Liver (tissue), 9 donors: ENCODE measurements around the gene CADPS. TPM values are rescaled to one million over a fixed set of nuclear protein-coding genes. Genes with fewer than 3 reads are reported as not detected.

ENCODE experiments used
- DNase-seq: peaks from one replicate; pipeline ENCODE4 v3.0.0-alpha.2; 2017; ENCODE audit warnings: low spot score
- H3K27ac ChIP-seq, 2 donors: one replicate each; pipeline ENCODE4 v1.7.0; 2013; ENCODE audit warnings: inconsistent platforms in 2 of 2, low read length in 2 of 2, control low read depth in 1 of 2, low read depth in 1 of 2, mild to moderate bottlenecking in 1 of 2
- H3K27me3 ChIP-seq, 4 donors: one replicate each; pipeline versions ENCODE4 v1.6.1 to v1.7.0; 2013; ENCODE audit warnings: low read length in 3 of 4, inconsistent platforms in 1 of 4, mild to moderate bottlenecking in 1 of 4, moderate library complexity in 1 of 4; ENCODE audit not compliant: control insufficient read depth in 4 of 4, insufficient read depth in 4 of 4
- H3K36me3 ChIP-seq, 4 donors: one replicate each; pipeline versions ENCODE4 v1.6.1 to v1.7.0; 2013; ENCODE audit warnings: low read length in 3 of 4, mild to moderate bottlenecking in 3 of 4, low read depth in 1 of 4, moderate library complexity in 1 of 4; ENCODE audit not compliant: control insufficient read depth in 4 of 4, insufficient read depth in 3 of 4
- H3K4me1 ChIP-seq, 4 donors: one replicate each; pipeline versions ENCODE4 v1.6.1 to v1.7.0; 2013; ENCODE audit warnings: low read length in 3 of 4, mild to moderate bottlenecking in 3 of 4, moderate library complexity in 1 of 4; ENCODE audit not compliant: control insufficient read depth in 4 of 4, insufficient read depth in 4 of 4
- H3K4me3 ChIP-seq, 3 donors: one replicate each; pipeline versions ENCODE4 v1.6.1 to v1.7.0; 2013; ENCODE audit warnings: low read length in 3 of 3, control low read depth in 1 of 3, low read depth in 1 of 3, mild to moderate bottlenecking in 1 of 3
- H3K9ac ChIP-seq, 2 donors: one replicate each; pipeline ENCODE4 v1.7.0; 2013; ENCODE audit warnings: low read length in 2 of 2, mild to moderate bottlenecking in 2 of 2, moderate library complexity in 2 of 2, control low read depth in 1 of 2, low read depth in 1 of 2
- H3K9me3 ChIP-seq, 4 donors: one replicate each; pipeline versions ENCODE4 v1.6.1 to v1.7.0; 2013; ENCODE audit warnings: low read length in 3 of 4; ENCODE audit not compliant: control insufficient read depth in 4 of 4
- ATF3 ChIP-seq: IDR thresholded peaks from 2 replicates; pipeline ENCODE4 v1.6.1; 2016; ENCODE audit warnings: antibody characterized with exemption
- CTCF ChIP-seq: fragments of 150-350 bp; IDR thresholded peaks from 2 replicates; pipeline ENCODE4 v1.5.1; 2017; ENCODE audit warnings: improper control_type of control experiment, low read depth, low read length; ENCODE audit not compliant: missing input control
- EGR1 ChIP-seq, 2 donors: IDR thresholded peaks; 2 replicates each; pipeline ENCODE4 v1.6.1; 2016 to 2018; ENCODE audit warnings: antibody characterized with exemption in 2 of 2, low read depth in 2 of 2
- FOXA1 ChIP-seq: IDR thresholded peaks from 2 replicates; pipeline ENCODE4 v1.6.1; 2016; ENCODE audit warnings: antibody characterized with exemption
- FOXA2 ChIP-seq: IDR thresholded peaks from 2 replicates; pipeline ENCODE4 v1.6.1; 2016; ENCODE audit warnings: antibody characterized with exemption
- GABPA ChIP-seq, 2 donors: IDR thresholded peaks in 1 of 2; conservative IDR thresholded peaks in 1 of 2; 2 replicates each; pipeline ENCODE4 v1.6.1; 2016; ENCODE audit warnings: antibody characterized with exemption in 2 of 2, mild to moderate bottlenecking in 1 of 2, moderate library complexity in 1 of 2
- HNF4A ChIP-seq, 2 donors: conservative IDR thresholded peaks; 2 replicates each; pipeline ENCODE4 v1.6.1; 2016; ENCODE audit warnings: antibody characterized with exemption in 2 of 2, mild to moderate bottlenecking in 2 of 2
- HNF4G ChIP-seq: IDR thresholded peaks from 2 replicates; pipeline ENCODE4 v1.6.1; 2016; ENCODE audit warnings: antibody characterized with exemption
- JUND ChIP-seq, 2 donors: IDR thresholded peaks; 2 replicates each; pipeline ENCODE4 v1.6.1; 2016; ENCODE audit warnings: antibody characterized with exemption in 2 of 2
- MAX ChIP-seq: IDR thresholded peaks from 2 replicates; pipeline ENCODE4 v1.6.1; 2016; ENCODE audit warnings: antibody characterized with exemption
- NR2F2 ChIP-seq: IDR thresholded peaks from 2 replicates; pipeline ENCODE4 v1.6.1; 2016; ENCODE audit warnings: antibody characterized with exemption
- RAD21 ChIP-seq, 2 donors: IDR thresholded peaks; 2 replicates each; pipeline ENCODE4 v1.6.1; 2016; ENCODE audit warnings: antibody characterized with exemption in 2 of 2, mild to moderate bottlenecking in 2 of 2
- REST ChIP-seq: IDR thresholded peaks from 2 replicates; pipeline ENCODE4 v1.6.1; 2016; ENCODE audit warnings: antibody characterized with exemption, mild to moderate bottlenecking
- RXRA ChIP-seq, 2 donors: IDR thresholded peaks; 2 replicates each; pipeline ENCODE4 v1.6.1; 2017 to 2018; ENCODE audit warnings: antibody characterized with exemption in 2 of 2, mild to moderate bottlenecking in 1 of 2
- SP1 ChIP-seq: IDR thresholded peaks from 2 replicates; pipeline ENCODE4 v1.6.1; 2018; ENCODE audit warnings: antibody characterized with exemption, mild to moderate bottlenecking
- YY1 ChIP-seq: IDR thresholded peaks from 2 replicates; pipeline ENCODE4 v1.6.1; 2016; ENCODE audit warnings: antibody characterized with exemption, mild to moderate bottlenecking
- ZBTB33 ChIP-seq: IDR thresholded peaks from 2 replicates; pipeline ENCODE4 v1.6.1; 2016; ENCODE audit warnings: antibody characterized with exemption
- WGBS: extraction: QIAGEN DNeasy Blood & Tissue Kit; methylation state at CpG from one replicate; pipeline ENCODE4 v1.1.7; 2013; 5-methylcytosine and 5-hydroxymethylcytosine counted together
- polyA plus RNA-seq, 2 donors: library from polyadenylated mRNA; stranded (reverse) in 1 of 2; unstranded in 1 of 2; fragments of 200-250 nt in 1 of 2; fragments of >200 nt in 1 of 2; fragmentation: Nextera tagmentation in 1 of 2; extraction: Ambion mirVana in 1 of 2; gene quantifications; one replicate each; pipeline versions ENCODE4 v1.2.1 to v1.2.3, GENCODE V29; 2013 to 2015
- total RNA-seq, 2 donors: library from RNA; depleted of rRNA; stranded (reverse); fragments of >200 nt; gene quantifications; one replicate each; pipeline ENCODE4 v1.2.3, GENCODE V29; 2014
- donor health status: healthy.
- donor health status: healthy.
- donor health status: healthy.
- donor health status: healthy.
- donor health status: healthy.

CADPS gene
- total and polyA plus RNA-seq, 4 donors, result 0.05 to 0.37 (median 0.17) TPM; not detected in 1

GRCh38 chr3:62604298-62604697, 270.9 kb downstream of the CADPS start:
- TF ChIP-seq CTCF, result no peak
- TF ChIP-seq ZBTB33, result no peak
- no peak for TF ChIP-seq SP1
- TF ChIP-seq MAX, result no peak
- TF ChIP-seq RAD21 (IDR thresholded peaks at IDR 0.05), result no peak
- no peak for TF ChIP-seq JUND (IDR thresholded peaks at IDR 0.05)
- TF ChIP-seq ATF3, result no peak
- no peak for TF ChIP-seq NR2F2
- no peak for TF ChIP-seq GABPA (IDR thresholded peaks at IDR 0.05 in 1 of 2, conservative IDR thresholded peaks at IDR 0.05 in 1 of 2)
- TF ChIP-seq YY1, result no peak
- TF ChIP-seq FOXA1, result no peak
- no peak for TF ChIP-seq HNF4A (conservative IDR thresholded peaks at IDR 0.05)
- no peak for TF ChIP-seq RXRA (IDR thresholded peaks at IDR 0.05)
- TF ChIP-seq FOXA2, result no peak
- no peak for TF ChIP-seq EGR1 (IDR thresholded peaks at IDR 0.05; ENCODE audit: low read depth in 2 of 2)
- no peak for TF ChIP-seq REST
- no peak for TF ChIP-seq HNF4G
- H3K27ac ChIP-seq, result no peak overlapping the region

GRCh38 chr3:62602987-62603386, 272.2 kb downstream of the CADPS start:
- peaks cover 0 to 5% (median 0%) of the 10 kb centered on the region in 4 donors for H3K27me3 ChIP-seq
- 60% methylated on average over 3 of the region's 3 CpGs for WGBS
- H3K27ac ChIP-seq, result no peak overlapping the region
- TF ChIP-seq CTCF (no peak), ZBTB33 (no peak), NR2F2 (no peak)

More at GRCh38 chr3:62604298-62604697, 270.9 kb downstream of the CADPS start:
- DNase-seq, result no peak
- no peaks in the 10 kb centered on the region for H3K36me3 ChIP-seq
- no peak overlapping the region for H3K4me3 ChIP-seq
- no peaks in the 10 kb centered on the region for H3K4me1 ChIP-seq
- peaks cover 0 to 5% (median 0%) of the 10 kb centered on the region in 4 donors for H3K27me3 ChIP-seq
- H3K9me3 ChIP-seq, result peaks cover 0 to 3% (median 0%) of the 10 kb centered on the region in 4 donors
- WGBS, result 65% methylated on average over 2 of the region's 2 CpGs
- no peak overlapping the region for H3K9ac ChIP-seq

More at GRCh38 chr3:62602987-62603386, 272.2 kb downstream of the CADPS start:
- peaks cover 0 to 3% (median 0%) of the 10 kb centered on the region in 4 donors for H3K9me3 ChIP-seq
- no peak overlapping the region for H3K9ac ChIP-seq
- DNase-seq, result no peak
- H3K36me3 ChIP-seq, result no peaks in the 10 kb centered on the region
- no peak overlapping the region for H3K4me3 ChIP-seq
- no peaks in the 10 kb centered on the region for H3K4me1 ChIP-seq
